ENCODE results near the gene NRAS. TPM values are rescaled to one million over a fixed set of nuclear protein-coding genes. Genes with fewer than 3 reads are reported as not detected.

The NRAS gene
- total RNA-seq, 1 donor from 2014 or later: 12.8 TPM

- DNase-seq (ENCODE audit: extremely low spot score in 2 of 2): no peak
- no peaks in the 10 kb centered on the region for H3K36me3 ChIP-seq
- H3K9me3 ChIP-seq: no peaks in the 10 kb centered on the region
- H3K4me3 ChIP-seq: no peak within 1 kb of the TSS
- no peak within 1 kb of the TSS for H3K27ac ChIP-seq
- TF ChIP-seq POLR2AphosphoS5 (IDR thresholded peaks at IDR 0.05; ENCODE audit: insufficient read depth in 1 of 2, low read depth in 1 of 2) (no peak), POLR2A (IDR thresholded peaks at IDR 0.05) (no peak)
- TF ChIP-seq, protein P1, sequence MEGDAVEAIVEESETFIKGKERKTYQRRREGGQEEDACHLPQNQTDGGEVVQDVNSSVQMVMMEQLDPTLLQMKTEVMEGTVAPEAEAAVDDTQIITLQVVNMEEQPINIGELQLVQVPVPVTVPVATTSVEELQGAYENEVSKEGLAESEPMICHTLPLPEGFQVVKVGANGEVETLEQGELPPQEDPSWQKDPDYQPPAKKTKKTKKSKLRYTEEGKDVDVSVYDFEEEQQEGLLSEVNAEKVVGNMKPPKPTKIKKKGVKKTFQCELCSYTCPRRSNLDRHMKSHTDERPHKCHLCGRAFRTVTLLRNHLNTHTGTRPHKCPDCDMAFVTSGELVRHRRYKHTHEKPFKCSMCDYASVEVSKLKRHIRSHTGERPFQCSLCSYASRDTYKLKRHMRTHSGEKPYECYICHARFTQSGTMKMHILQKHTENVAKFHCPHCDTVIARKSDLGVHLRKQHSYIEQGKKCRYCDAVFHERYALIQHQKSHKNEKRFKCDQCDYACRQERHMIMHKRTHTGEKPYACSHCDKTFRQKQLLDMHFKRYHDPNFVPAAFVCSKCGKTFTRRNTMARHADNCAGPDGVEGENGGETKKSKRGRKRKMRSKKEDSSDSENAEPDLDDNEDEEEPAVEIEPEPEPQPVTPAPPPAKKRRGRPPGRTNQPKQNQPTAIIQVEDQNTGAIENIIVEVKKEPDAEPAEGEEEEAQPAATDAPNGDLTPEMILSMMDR (IDR thresholded peaks at IDR 0.05): no peak
- H3K4me1 ChIP-seq: no peaks in the 10 kb centered on the region
- intact Hi-C loops (cut with DNase I): no loop called here
- no peaks in the 10 kb centered on the region for H3K27me3 ChIP-seq
Measured at GRCh38 chr1:114695430-114696058, 21.0 kb downstream of the NRAS start, which contains the start of gene AMPD1. AMPD1 (minus strand) TSS chr1:114695546; CDS start chr1:114695471, 75 bp downstream.

DNA sequence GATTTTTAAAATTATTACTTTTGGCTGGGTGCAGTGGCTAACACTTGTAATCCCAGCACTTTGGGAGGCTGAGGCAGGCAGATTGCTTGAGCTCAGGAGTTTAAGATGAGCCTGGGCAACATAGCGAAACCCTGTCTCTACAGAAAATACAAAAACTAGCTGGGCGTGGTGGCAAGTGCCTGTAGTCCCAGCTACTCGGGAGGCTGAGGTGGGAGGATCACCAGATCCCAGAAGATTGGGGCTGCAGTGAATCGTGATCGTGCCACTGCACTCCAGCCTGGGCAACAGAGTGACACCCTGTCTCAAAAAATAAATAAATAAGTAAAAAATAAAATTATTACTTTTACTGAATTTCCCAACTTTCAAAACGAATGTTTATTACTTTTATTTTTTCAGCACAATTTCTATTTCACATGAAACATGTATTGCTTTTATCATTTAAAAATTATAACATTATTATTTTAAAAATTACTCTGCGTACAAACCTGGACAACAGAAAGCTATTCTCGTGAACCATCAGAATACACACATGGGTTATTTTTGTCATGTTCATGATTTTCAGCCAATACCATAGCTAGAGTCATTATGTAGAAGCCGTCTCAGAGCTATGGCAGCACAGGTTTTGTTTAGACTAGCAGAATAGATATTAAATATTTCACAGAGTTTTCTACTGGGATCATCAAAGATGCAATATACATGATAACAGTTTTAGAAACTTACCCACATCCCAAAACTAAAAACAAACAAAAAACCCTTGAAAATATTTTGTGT is 21.8 kb downstream of the NRAS start:
- no peak for TF ChIP-seq POLR2AphosphoS5 (IDR thresholded peaks at IDR 0.05; ENCODE audit: insufficient read depth in 1 of 2, low read depth in 1 of 2)
- TF ChIP-seq, protein P1 (IDR thresholded peaks at IDR 0.05): no peak
- no peak overlapping the region for H3K4me3 ChIP-seq
- DNase-seq (ENCODE audit: extremely low spot score in 2 of 2): no peak
- no peaks in the 10 kb centered on the region for H3K36me3 ChIP-seq
- no peaks in the 10 kb centered on the region for H3K4me1 ChIP-seq
- no peak overlapping the region for H3K27ac ChIP-seq
- intact Hi-C loops (cut with DNase I): no loop called here
- no peaks in the 10 kb centered on the region for H3K9me3 ChIP-seq
- no peaks in the 10 kb centered on the region for H3K27me3 ChIP-seq

DNA sequence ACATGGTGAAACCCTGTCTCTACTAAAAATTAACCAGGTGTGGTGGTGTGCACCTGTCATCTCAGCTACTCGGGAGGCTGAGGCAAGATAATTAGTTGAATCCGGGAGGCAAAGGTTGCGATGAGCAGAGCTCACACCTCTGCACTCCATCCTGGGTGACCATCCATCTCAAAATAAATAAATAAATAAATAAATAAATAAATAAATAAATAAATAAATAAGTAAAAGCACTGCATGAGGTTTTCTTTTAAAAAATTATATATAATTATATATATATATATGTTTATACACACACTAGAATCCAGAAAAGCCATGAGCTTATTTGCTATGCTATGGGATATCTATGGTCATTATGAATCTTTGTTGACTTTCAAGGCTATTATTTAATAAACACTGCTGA is 23.6 kb downstream of the NRAS start:
- TF ChIP-seq, protein P1 (IDR thresholded peaks at IDR 0.05): no peak
- TF ChIP-seq POLR2A (IDR thresholded peaks at IDR 0.05): no peak
- TF ChIP-seq POLR2AphosphoS5 (IDR thresholded peaks at IDR 0.05; ENCODE audit: insufficient read depth in 1 of 2, low read depth in 1 of 2): no peak
- intact Hi-C loops (cut with DNase I): no loop called here
- Histone ChIP-seq H3K4me3 (no peak overlapping the region), H3K27me3 (no peaks in the 10 kb centered on the region), H3K27ac (no peak overlapping the region), H3K36me3 (no peaks in the 10 kb centered on the region), H3K4me1 (no peaks in the 10 kb centered on the region), H3K9me3 (no peaks in the 10 kb centered on the region)
- DNase-seq (ENCODE audit: extremely low spot score in 2 of 2): no peak

- DNase-seq (ENCODE audit: extremely low spot score in 2 of 2): no peak
- intact Hi-C loops (cut with DNase I): no loop called here
- no peaks in the 10 kb centered on the region for H3K27me3 ChIP-seq
Measured at GRCh38 chr1:114691061-114691460, 25.5 kb downstream of the NRAS start.

More at GRCh38 chr1:114691061-114691460, 25.5 kb downstream of the NRAS start:
- TF ChIP-seq POLR2A (IDR thresholded peaks at IDR 0.05): no peak
- TF ChIP-seq POLR2AphosphoS5 (IDR thresholded peaks at IDR 0.05; ENCODE audit: insufficient read depth in 1 of 2, low read depth in 1 of 2): no peak
- TF ChIP-seq, protein P1 (IDR thresholded peaks at IDR 0.05): no peak
- Histone ChIP-seq H3K4me3 (no peak overlapping the region), H3K36me3 (no peaks in the 10 kb centered on the region), H3K4me1 (no peaks in the 10 kb centered on the region), H3K9me3 (no peaks in the 10 kb centered on the region), H3K27ac (no peak overlapping the region)
